ENCODE measurements around the gene PI4KB. TPM values are rescaled to one million over a fixed set of nuclear protein-coding genes. Genes with fewer than 3 reads are reported as not detected.

Gene PI4KB
- polyA plus RNA-seq, 1 donor from 2014 or later: 22.8 TPM

GRCh38 chr1:151372058-151372934 is 45.1 kb upstream of the PI4KB start, which contains the start of gene SELENBP1:
Gene SELENBP1, minus strand, starts transcription at chr1:151372705. Its CDS starts 64 bp downstream, at chr1:151372641.
- no peak within 1 kb of the TSS for H3K4me2 ChIP-seq (ENCODE audit: low read length)
- no peaks in the 10 kb centered on the region for H3K9me3 ChIP-seq (ENCODE audit: low read length)
- H2AFZ ChIP-seq (ENCODE audit: low read depth, low read length): no peak within 1 kb of the TSS
- H3K36me3 ChIP-seq (ENCODE audit: insufficient read depth, low read length): no peaks in the 10 kb centered on the region
- H3F3A ChIP-seq (ENCODE audit: insufficient read depth, low read length, poor library complexity, severe bottlenecking): no peaks in the 10 kb centered on the region
- no peak within 1 kb of the TSS for H3K27ac ChIP-seq (ENCODE audit: low read length)
- H3K9ac ChIP-seq (ENCODE audit: low read length): no peak within 1 kb of the TSS
- no peaks in the 10 kb centered on the region for H3K79me2 ChIP-seq (replicated peaks; ENCODE audit: insufficient read depth, low read length)
- no peak for TF ChIP-seq REST (IDR thresholded peaks at IDR 0.05; ENCODE audit: borderline replicate concordance)
- TF ChIP-seq SMC3 (conservative IDR thresholded peaks at IDR 0.05; ENCODE audit: poor library complexity): no peak
- no peak for TF ChIP-seq POLR2AphosphoS5 (IDR thresholded peaks at IDR 0.05)
- no peak for TF ChIP-seq TAF1 (IDR thresholded peaks at IDR 0.05; ENCODE audit: low read depth)
- no peak for TF ChIP-seq MXI1 (conservative IDR thresholded peaks at IDR 0.05; ENCODE audit: poor library complexity, severe bottlenecking)
- no peak for TF ChIP-seq EZH2 (IDR thresholded peaks at IDR 0.05; ENCODE audit: borderline replicate concordance, insufficient read depth, low read length, poor library complexity, severe bottlenecking)
- no peak for TF ChIP-seq EP300 (conservative IDR thresholded peaks at IDR 0.05; ENCODE audit: poor library complexity, severe bottlenecking)
- no peak for TF ChIP-seq CTCF (IDR thresholded peaks at IDR 0.05; ENCODE audit: poor library complexity, severe bottlenecking)
- no peak for TF ChIP-seq RAD21 (conservative IDR thresholded peaks at IDR 0.05)
- H3K4me3 ChIP-seq (ENCODE audit: low read length): no peak within 1 kb of the TSS
- no peaks in the 10 kb centered on the region for H3K9me2 ChIP-seq (ENCODE audit: insufficient read depth, low read length)
- no peaks in the 10 kb centered on the region for H4K20me1 ChIP-seq (ENCODE audit: insufficient read depth)
- no peaks in the 10 kb centered on the region for H3K27me3 ChIP-seq (ENCODE audit: insufficient read depth, low read depth, low read length)

DNA sequence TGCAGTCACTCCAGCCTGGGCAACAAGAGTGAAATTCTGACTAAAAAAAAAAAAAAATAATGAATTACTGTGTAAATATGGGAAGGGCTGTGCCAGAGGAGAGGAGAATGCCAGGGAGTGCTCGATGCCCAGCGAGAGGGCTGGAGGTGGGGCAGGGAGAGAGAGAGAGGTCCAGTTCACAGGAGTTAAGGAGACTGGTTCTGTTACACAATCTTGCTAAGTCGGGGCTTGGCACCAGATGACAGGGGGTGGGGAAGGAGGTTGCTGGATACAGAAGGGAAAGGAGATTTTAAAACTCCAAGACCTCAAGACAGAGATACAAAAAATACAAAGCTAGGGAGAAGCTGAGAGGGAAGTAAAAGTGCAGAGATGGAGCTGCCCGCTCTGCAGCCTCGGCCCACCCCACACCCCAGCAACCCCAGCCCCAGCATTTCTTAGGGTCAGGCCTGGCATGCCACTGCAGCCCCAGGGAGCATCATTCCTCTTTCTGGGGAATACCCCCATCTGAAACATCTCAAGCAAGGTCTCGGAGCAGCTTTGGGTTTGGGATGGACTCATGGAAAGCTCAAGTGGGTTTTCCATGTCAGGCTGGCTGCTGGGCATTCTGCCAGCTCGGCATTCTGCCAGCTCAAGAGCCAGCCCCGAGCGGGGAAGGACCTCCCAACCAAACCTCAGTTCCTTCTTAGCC is 44.3 kb upstream of the PI4KB start:
- no peak overlapping the region for H2AFZ ChIP-seq (ENCODE audit: low read depth, low read length)
- H3K36me3 ChIP-seq (ENCODE audit: insufficient read depth, low read length): no peaks in the 10 kb centered on the region
- no peaks in the 10 kb centered on the region for H4K20me1 ChIP-seq (ENCODE audit: insufficient read depth)
- no peaks in the 10 kb centered on the region for H3K79me2 ChIP-seq (replicated peaks; ENCODE audit: insufficient read depth, low read length)
- H3K27ac ChIP-seq (ENCODE audit: low read length): no peak overlapping the region
- no peak overlapping the region for H3K4me3 ChIP-seq (ENCODE audit: low read length)
- H3K9me2 ChIP-seq (ENCODE audit: insufficient read depth, low read length): no peaks in the 10 kb centered on the region
- TF ChIP-seq EP300 (conservative IDR thresholded peaks at IDR 0.05; ENCODE audit: poor library complexity, severe bottlenecking) (no peak), POLR2AphosphoS5 (IDR thresholded peaks at IDR 0.05) (no peak), TAF1 (IDR thresholded peaks at IDR 0.05; ENCODE audit: low read depth) (no peak), RAD21 (conservative IDR thresholded peaks at IDR 0.05) (no peak), EZH2 (IDR thresholded peaks at IDR 0.05; ENCODE audit: borderline replicate concordance, insufficient read depth, low read length, poor library complexity, severe bottlenecking) (no peak), REST (IDR thresholded peaks at IDR 0.05; ENCODE audit: borderline replicate concordance) (no peak), CTCF (IDR thresholded peaks at IDR 0.05; ENCODE audit: poor library complexity, severe bottlenecking) (no peak), SMC3 (conservative IDR thresholded peaks at IDR 0.05; ENCODE audit: poor library complexity) (no peak)
- H3F3A ChIP-seq (ENCODE audit: insufficient read depth, low read length, poor library complexity, severe bottlenecking): no peaks in the 10 kb centered on the region
- no peaks in the 10 kb centered on the region for H3K9me3 ChIP-seq (ENCODE audit: low read length)
- H3K27me3 ChIP-seq (ENCODE audit: insufficient read depth, low read depth, low read length): no peaks in the 10 kb centered on the region
- H3K4me2 ChIP-seq (ENCODE audit: low read length): no peak overlapping the region
- no peak overlapping the region for H3K9ac ChIP-seq (ENCODE audit: low read length)

All from neural cell (in vitro differentiated cells).